Gastroesophageal sphincter (tissue), 4 donors: ENCODE measurements around the gene NOP16. TPM values are rescaled to one million over a fixed set of nuclear protein-coding genes. Genes with fewer than 3 reads are reported as not detected.
A peak's percentile ranks its signal among the peaks of the same experiment; 100 is the strongest.

Source experiments
- ATAC-seq: fragments of 150-250 bp; one replicate; pipeline ENCODE4 v1.9.1; 2016; ENCODE audit warnings: mild to moderate bottlenecking, moderate library complexity
- H3K27ac ChIP-seq, 4 donors: fragments of 200-600 bp; sonication (generic) in 3 of 4; 1 replicate in 3 of 4; 2 replicates in 1 of 4; pipeline ENCODE4 v1.5.1; 2016 to 2019
- H3K27me3 ChIP-seq: fragments of 200-600 bp; sonication (generic); one replicate; pipeline ENCODE4 v1.5.1; 2019
- H3K36me3 ChIP-seq, 2 donors: fragments of 200-600 bp; sonication (generic); one replicate each; pipeline ENCODE4 v1.5.1; 2019; ENCODE audit warnings: control low read depth in 1 of 2
- H3K4me1 ChIP-seq, 3 donors: fragments of 200-600 bp; sonication (generic); 1 replicate in 2 of 3; 2 replicates in 1 of 3; pipeline ENCODE4 v1.5.1; 2016 to 2019; ENCODE audit warnings: control low read depth in 2 of 3
- H3K4me3 ChIP-seq, 2 donors: fragments of 200-600 bp; sonication (generic); one replicate each; pipeline ENCODE4 v1.5.1; 2019; ENCODE audit warnings: mild to moderate bottlenecking in 1 of 2, moderate library complexity in 1 of 2
- H3K9me3 ChIP-seq, 3 donors: fragments of 200-600 bp; sonication (generic); one replicate each; pipeline ENCODE4 v1.5.1; 2017 to 2019; ENCODE audit warnings: control low read depth in 2 of 3
- EP300 ChIP-seq: sonication (generic); formaldehyde crosslinking; IDR thresholded peaks from one replicate; pipeline ENCODE4 v1.6.1; 2017; ENCODE audit warnings: antibody characterized with exemption, mild to moderate bottlenecking
- POLR2A ChIP-seq, 2 donors: fragments of 450-650 bp; IDR thresholded peaks; one replicate each; pipeline ENCODE4 v1.6.1; 2017; ENCODE audit warnings: antibody characterized with exemption in 2 of 2, mild to moderate bottlenecking in 2 of 2, moderate library complexity in 1 of 2
- POLR2AphosphoS5 ChIP-seq: sonication (generic); formaldehyde crosslinking; IDR thresholded peaks from one replicate; pipeline ENCODE4 v1.6.1; 2017; ENCODE audit warnings: antibody characterized with exemption
- WGBS, 2 donors: methylation state at CpG; one replicate each; pipeline ENCODE4 v1.1.5; 2018; ENCODE audit warnings: low coverage in 1 of 2; 5-methylcytosine and 5-hydroxymethylcytosine counted together
- total RNA-seq, 4 donors: library from RNA; depleted of rRNA; stranded (reverse); fragments of >200 nt; gene quantifications; one replicate each; pipeline ENCODE4 v1.1.0, GENCODE V29; 2016
- TF ChIP-seq, protein P1 (sequence below), 4 experiments: fragments of 200-600 bp in 2 of 4; fragments of 450-650 bp in 2 of 4; sonication (generic) in 1 of 4; IDR thresholded peaks; one replicate each; pipeline ENCODE4 v1.5.1; 2017 to 2019; ENCODE audit warnings: antibody characterized with exemption in 4 of 4, mild to moderate bottlenecking in 2 of 4, moderate library complexity in 2 of 4

Gene NOP16
- total RNA-seq, 4 donors from 2014 or later, result 9.1 to 22.3 (median 14.3) TPM

DNA sequence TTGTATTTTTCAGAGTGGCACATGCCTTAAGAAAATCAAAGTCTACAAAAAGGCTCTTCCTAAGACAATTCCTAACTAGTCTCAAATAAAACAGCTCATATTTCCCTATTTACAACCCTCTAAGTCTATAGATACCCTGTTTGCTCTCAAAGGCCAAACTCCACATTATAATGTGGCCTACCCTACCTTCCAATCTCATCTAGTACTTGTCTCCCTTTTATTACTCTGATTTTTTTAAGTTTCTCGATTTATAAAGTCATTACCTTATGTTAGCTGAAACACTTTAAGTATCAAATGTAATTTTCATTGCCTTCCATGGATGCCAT is 46.3 kb downstream of the NOP16 start:
- H3K27me3 ChIP-seq, result no peaks in the 10 kb centered on the region
- H3K4me3 ChIP-seq, result no peak overlapping the region
- H3K36me3 ChIP-seq, result peaks cover 2 to 52% of the 10 kb centered on the region in 2 donors
- H3K9me3 ChIP-seq, result no peaks in the 10 kb centered on the region
- no peak for ATAC-seq
- TF ChIP-seq POLR2AphosphoS5 (no peak), EP300 (no peak), POLR2A (IDR thresholded peaks at IDR 0.05) (no peak)
- TF ChIP-seq, protein P1, sequence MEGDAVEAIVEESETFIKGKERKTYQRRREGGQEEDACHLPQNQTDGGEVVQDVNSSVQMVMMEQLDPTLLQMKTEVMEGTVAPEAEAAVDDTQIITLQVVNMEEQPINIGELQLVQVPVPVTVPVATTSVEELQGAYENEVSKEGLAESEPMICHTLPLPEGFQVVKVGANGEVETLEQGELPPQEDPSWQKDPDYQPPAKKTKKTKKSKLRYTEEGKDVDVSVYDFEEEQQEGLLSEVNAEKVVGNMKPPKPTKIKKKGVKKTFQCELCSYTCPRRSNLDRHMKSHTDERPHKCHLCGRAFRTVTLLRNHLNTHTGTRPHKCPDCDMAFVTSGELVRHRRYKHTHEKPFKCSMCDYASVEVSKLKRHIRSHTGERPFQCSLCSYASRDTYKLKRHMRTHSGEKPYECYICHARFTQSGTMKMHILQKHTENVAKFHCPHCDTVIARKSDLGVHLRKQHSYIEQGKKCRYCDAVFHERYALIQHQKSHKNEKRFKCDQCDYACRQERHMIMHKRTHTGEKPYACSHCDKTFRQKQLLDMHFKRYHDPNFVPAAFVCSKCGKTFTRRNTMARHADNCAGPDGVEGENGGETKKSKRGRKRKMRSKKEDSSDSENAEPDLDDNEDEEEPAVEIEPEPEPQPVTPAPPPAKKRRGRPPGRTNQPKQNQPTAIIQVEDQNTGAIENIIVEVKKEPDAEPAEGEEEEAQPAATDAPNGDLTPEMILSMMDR (IDR thresholded peaks at IDR 0.05), result no peak
- WGBS, 2 donors, result 80 to 100% methylated on average over 1 of the region's 1 CpG
- peak overlapping the region in 1 of 4 donors; percentile 54 for H3K27ac ChIP-seq
- peaks cover 0 to 19% (median 0%) of the 10 kb centered on the region in 3 donors for H3K4me1 ChIP-seq

DNA sequence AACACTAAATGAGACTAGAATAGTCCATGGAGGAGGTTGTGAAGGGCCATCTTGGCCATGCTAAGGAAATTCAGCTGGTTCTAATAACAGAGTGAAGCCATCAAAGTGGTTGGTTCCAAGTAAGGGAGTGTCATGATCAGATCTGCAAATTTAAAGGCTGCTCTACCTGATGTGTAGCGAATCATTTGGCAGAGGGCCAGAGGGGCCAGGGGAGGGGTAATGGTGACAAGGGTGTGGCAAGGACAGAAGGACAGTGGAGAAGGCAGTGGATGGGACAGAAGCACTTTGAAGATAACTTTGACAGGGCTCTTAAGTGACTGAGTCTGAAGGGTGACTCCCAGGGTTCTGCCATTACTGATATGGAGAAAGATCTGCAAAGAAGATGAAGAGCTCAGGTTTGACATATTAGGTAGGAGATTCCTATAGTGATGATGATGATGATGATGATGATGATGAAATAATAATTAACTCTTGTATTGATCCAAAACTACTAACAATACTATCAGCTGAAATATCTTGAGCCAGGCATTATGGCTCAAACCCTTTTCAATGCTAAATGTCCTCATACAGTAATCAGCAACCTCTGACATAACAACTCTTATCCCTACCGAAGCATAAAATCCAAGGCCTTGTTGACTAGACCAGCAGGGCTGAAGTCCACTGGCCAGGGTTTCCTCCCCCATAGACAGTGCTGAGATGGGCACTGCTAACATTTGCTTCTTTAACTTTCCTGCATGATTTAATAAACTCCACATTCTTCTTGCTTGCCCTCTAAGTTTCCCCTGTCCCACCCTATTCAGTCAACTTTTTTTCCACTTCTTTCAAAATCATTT is 46.9 kb downstream of the NOP16 start:
- TF ChIP-seq EP300 (no peak), POLR2A (IDR thresholded peaks at IDR 0.05) (no peak), POLR2AphosphoS5 (no peak)
- TF ChIP-seq, protein P1 (IDR thresholded peaks at IDR 0.05), result no peak
- Histone ChIP-seq H3K9me3 (no peaks in the 10 kb centered on the region), H3K27me3 (no peaks in the 10 kb centered on the region), H3K27ac (no peak overlapping the region), H3K36me3 (peaks cover 2 to 52% of the 10 kb centered on the region in 2 donors), H3K4me3 (no peak overlapping the region), H3K4me1 (peaks cover 0 to 19% (median 0%) of the 10 kb centered on the region in 3 donors)
- no peak for ATAC-seq
- WGBS, 2 donors, result 83 to 100% methylated on average over 2 of the region's 2 CpGs

DNA sequence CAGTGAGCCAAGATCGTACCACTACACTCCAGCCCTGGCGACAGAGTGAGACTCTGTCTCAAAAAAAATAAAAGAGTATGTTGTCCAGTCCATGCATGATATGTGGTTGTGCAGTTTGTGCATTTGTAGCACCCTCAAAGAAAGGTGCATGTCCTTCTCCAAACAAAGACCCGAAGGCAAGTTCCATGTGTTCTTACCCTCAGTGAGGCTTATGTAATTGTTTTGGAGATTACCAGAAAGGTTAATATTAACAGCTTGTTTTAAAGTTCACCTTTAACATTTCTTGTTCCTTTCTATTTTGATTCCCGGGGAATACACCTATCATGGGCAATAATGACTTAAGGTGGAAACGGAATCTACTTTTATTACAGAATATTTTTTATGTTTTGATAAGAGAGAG is 49.1 kb downstream of the NOP16 start:
- Histone ChIP-seq H3K36me3 (peaks cover 0 to 43% of the 10 kb centered on the region in 2 donors), H3K4me3 (no peak overlapping the region), H3K9me3 (peaks cover 0 to 2% (median 0%) of the 10 kb centered on the region in 3 donors), H3K4me1 (peaks cover 0 to 15% (median 0%) of the 10 kb centered on the region in 3 donors), H3K27me3 (no peaks in the 10 kb centered on the region), H3K27ac (no peak overlapping the region)
- WGBS, 2 donors, result 84 to 95% methylated on average over 5 of the region's 5 CpGs
- TF ChIP-seq POLR2AphosphoS5 (no peak), POLR2A (IDR thresholded peaks at IDR 0.05) (no peak), EP300 (no peak)
- TF ChIP-seq, protein P1 (IDR thresholded peaks at IDR 0.05), result no peak
- ATAC-seq, result no peak

DNA sequence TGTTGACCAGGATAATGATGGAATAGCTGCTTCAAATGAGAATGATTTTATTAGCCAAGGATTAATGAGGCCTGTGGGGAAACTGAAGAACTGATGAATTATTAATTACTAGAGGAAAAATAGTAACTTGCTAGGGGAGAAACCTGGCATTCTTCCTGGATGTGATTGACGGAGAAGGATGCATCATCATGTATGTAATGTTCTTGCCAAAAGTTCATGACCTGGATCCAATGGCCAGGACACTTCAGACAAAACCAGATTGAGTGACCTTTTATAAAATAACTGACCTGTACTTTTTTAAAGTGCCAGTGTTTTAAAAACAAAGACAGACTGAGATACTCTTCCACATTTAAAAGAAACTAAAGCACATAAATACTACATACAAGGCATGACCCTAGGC is 50.5 kb downstream of the NOP16 start:
- Histone ChIP-seq H3K9me3 (peaks cover 0 to 9% (median 0%) of the 10 kb centered on the region in 3 donors), H3K4me1 (peaks cover 0 to 6% (median 0%) of the 10 kb centered on the region in 3 donors), H3K27ac (peak overlapping the region in 1 of 4 donors; percentile 32), H3K27me3 (no peaks in the 10 kb centered on the region), H3K4me3 (no peak overlapping the region), H3K36me3 (peaks cover 0 to 53% of the 10 kb centered on the region in 2 donors)
- ATAC-seq, result no peak
- TF ChIP-seq, protein P1 (IDR thresholded peaks at IDR 0.05), result no peak
- TF ChIP-seq POLR2AphosphoS5, result no peak
- TF ChIP-seq POLR2A (IDR thresholded peaks at IDR 0.05), result no peak
- no peak for TF ChIP-seq EP300
- WGBS, 2 donors, result 11 to 29% methylated on average over 1 of the region's 1 CpG
